ENCODE results near the gene RAB22A.

DNA sequence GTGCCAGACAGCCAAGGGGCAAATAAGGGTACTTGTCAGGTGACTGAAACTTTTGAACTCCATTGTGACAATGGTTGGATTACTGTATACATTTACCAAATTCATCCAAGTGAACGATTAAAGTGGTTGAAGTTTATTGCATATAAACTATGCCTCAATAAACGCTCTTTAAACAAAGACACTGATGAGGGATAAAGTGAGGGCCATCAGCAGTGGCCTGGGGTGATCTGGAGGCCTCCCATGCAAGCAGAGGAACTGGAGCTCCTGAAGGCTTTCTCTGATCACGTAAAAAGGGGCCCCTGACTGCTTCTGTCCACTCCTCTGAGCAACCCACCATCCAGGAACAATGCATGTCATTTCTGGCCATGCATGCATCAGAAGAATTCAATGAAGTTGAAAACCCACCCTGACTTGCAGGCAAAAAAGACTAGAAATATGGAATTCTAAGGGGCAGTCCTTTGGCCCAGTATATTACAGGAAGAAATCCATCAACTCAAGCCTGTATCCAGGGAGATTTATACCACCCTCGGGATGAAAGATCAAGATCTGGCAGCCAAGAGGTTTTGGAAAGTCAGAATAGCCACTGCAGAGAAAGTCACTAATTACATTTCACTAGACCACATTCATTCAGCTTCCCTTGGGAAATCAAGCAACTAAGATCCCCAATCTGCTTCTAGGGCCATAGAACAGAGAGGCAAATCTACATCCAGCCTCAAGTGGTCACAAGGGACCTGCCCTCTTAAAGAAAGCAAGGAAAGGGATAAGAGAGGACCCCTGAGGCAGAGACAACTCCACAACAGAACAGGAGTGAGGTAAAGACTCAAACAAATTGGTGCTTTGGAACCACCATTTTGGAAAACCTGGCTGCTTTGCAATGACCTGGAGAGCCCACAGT lies 31.7 kb upstream of the RAB22A start:
- TF ChIP-seq ESRRA (IDR thresholded peaks at IDR 0.05; ENCODE audit: borderline replicate concordance, low read depth): no peak
- no peak for TF ChIP-seq TRIM24 (IDR thresholded peaks at IDR 0.05)
- TF ChIP-seq ZNF274 (IDR thresholded peaks at IDR 0.05; ENCODE audit: borderline replicate concordance, low read depth, low read length): no peak
- no peak for TF ChIP-seq DPF2 (IDR thresholded peaks at IDR 0.05)
- TF ChIP-seq, protein P1, sequence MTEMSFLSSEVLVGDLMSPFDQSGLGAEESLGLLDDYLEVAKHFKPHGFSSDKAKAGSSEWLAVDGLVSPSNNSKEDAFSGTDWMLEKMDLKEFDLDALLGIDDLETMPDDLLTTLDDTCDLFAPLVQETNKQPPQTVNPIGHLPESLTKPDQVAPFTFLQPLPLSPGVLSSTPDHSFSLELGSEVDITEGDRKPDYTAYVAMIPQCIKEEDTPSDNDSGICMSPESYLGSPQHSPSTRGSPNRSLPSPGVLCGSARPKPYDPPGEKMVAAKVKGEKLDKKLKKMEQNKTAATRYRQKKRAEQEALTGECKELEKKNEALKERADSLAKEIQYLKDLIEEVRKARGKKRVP (CRISPR knock-in tag; IDR thresholded peaks at IDR 0.05): no peak
- no peak for TF ChIP-seq POLR2AphosphoS2 (IDR thresholded peaks at IDR 0.05; ENCODE audit: low read length)
